Astrocyte (in vitro differentiated cells and primary cell): Measurements from ENCODE around the gene CENPL. TPM values are rescaled to one million over a fixed set of nuclear protein-coding genes. Genes with fewer than 3 reads are reported as not detected.

Experiments used
- DNase-seq: peaks from one replicate; pipeline ENCODE4 v3.0.0-alpha.2; 2010; ENCODE audit warnings: low read depth
- FAIRE-seq: peaks from 2 replicates; lab custom pipeline; 2011; peaks lifted over from hg19 to GRCh38; lab: Jason Lieb, UNC
- H2AFZ ChIP-seq: 2 replicates; pipeline ENCODE4 v1.6.0; 2012; ENCODE audit warnings: low read depth, low read length, inconsistent platforms
- H3K27ac ChIP-seq: 2 replicates; pipeline ENCODE4 v1.5.1; 2011; ENCODE audit warnings: low read depth, low read length, inconsistent platforms
- H3K27me3 ChIP-seq: 2 replicates; pipeline ENCODE4 v1.6.0; 2011; ENCODE audit warnings: low read length, inconsistent platforms; ENCODE audit not compliant: insufficient read depth
- H3K36me3 ChIP-seq: 2 replicates; pipeline ENCODE4 v1.5.1; 2011; ENCODE audit warnings: low read length, inconsistent platforms; ENCODE audit not compliant: insufficient read depth
- H3K4me1 ChIP-seq: 2 replicates; pipeline ENCODE4 v1.5.1; 2011; ENCODE audit warnings: low read length, inconsistent platforms; ENCODE audit not compliant: insufficient read depth
- H3K4me2 ChIP-seq: 2 replicates; pipeline ENCODE4 v1.6.0; 2012; ENCODE audit warnings: low read length, inconsistent platforms
- H3K4me3 ChIP-seq: 2 replicates; pipeline ENCODE4 v1.5.1; 2011; ENCODE audit warnings: low read depth, mild to moderate bottlenecking, low read length, inconsistent platforms; ENCODE audit not compliant: insufficient read depth
- H3K79me2 ChIP-seq: 2 replicates; pipeline ENCODE4 v1.6.0; 2012; ENCODE audit warnings: mild to moderate bottlenecking, low read length, inconsistent platforms; ENCODE audit not compliant: insufficient read depth
- H3K9ac ChIP-seq: 2 replicates; pipeline ENCODE4 v1.6.0; 2012; ENCODE audit warnings: mild to moderate bottlenecking, low read length, inconsistent platforms
- H3K9me3 ChIP-seq: 2 replicates; pipeline ENCODE4 v1.5.1; 2012; ENCODE audit warnings: low read depth, mild to moderate bottlenecking, low read length, inconsistent platforms; ENCODE audit not compliant: insufficient read depth
- H4K20me1 ChIP-seq: 2 replicates; pipeline ENCODE4 v1.6.0; 2012; ENCODE audit warnings: low read length, inconsistent platforms; ENCODE audit not compliant: insufficient read depth
- H3K27ac Mint-ChIP-seq: one replicate; pipeline ENCODE4 v1.8.0; 2021; ENCODE audit warnings: mild to moderate bottlenecking, mixed read lengths; ENCODE audit not compliant: unreplicated experiment
- H3K27me3 Mint-ChIP-seq: one replicate; pipeline ENCODE4 v1.8.0; 2021; ENCODE audit warnings: low read depth, mixed read lengths; ENCODE audit not compliant: unreplicated experiment
- H3K36me3 Mint-ChIP-seq: one replicate; pipeline ENCODE4 v1.8.0; 2021; ENCODE audit warnings: low read depth, mixed read lengths; ENCODE audit not compliant: unreplicated experiment
- H3K4me1 Mint-ChIP-seq: one replicate; pipeline ENCODE4 v1.8.0; 2021; ENCODE audit warnings: low read depth, mixed read lengths; ENCODE audit not compliant: unreplicated experiment
- H3K4me3 Mint-ChIP-seq: one replicate; pipeline ENCODE4 v1.8.0; 2021; ENCODE audit warnings: mild to moderate bottlenecking, moderate library complexity, mixed read lengths; ENCODE audit not compliant: unreplicated experiment
- H3K9me3 Mint-ChIP-seq: one replicate; pipeline ENCODE4 v1.8.0; 2021; ENCODE audit warnings: mild to moderate bottlenecking, mixed read lengths; ENCODE audit not compliant: unreplicated experiment
- CTCF ChIP-seq: IDR thresholded peaks from 2 replicates; pipeline ENCODE4 v1.5.1; 2011; ENCODE audit warnings: low read depth, mild to moderate bottlenecking, inconsistent platforms, low read length, moderate library complexity; ENCODE audit not compliant: insufficient read depth
- EZH2 ChIP-seq: IDR thresholded peaks from 2 replicates; pipeline ENCODE4 v1.6.1; 2012; ENCODE audit warnings: mild to moderate bottlenecking, low read length, inconsistent platforms; ENCODE audit not compliant: insufficient read depth
- total RNA-seq: library from RNA; stranded (reverse); gene quantifications from 2 replicates; pipeline ENCODE4 v1.2.1, GENCODE V29; 2021

Gene CENPL
- total RNA-seq, 1 donor from 2014 or later = 7.9 TPM

GRCh38 chr1:173870252-173871075 lies 45.8 kb upstream of the CENPL start:
- Mint-ChIP-seq H3K27ac (no peak overlapping the region), H3K4me3 (no peak overlapping the region), H3K27me3 (no peaks in the 10 kb centered on the region), H3K9me3 (no peaks in the 10 kb centered on the region), H3K36me3 (peaks cover 27% of the 10 kb centered on the region), H3K4me1 (peaks cover 4% of the 10 kb centered on the region)
- H2AFZ ChIP-seq = no peak overlapping the region
- H3K36me3 ChIP-seq = peaks cover 24% of the 10 kb centered on the region
- FAIRE-seq (no peak), DNase-seq (no peak)
- no peak overlapping the region for H3K27ac ChIP-seq
- no peaks in the 10 kb centered on the region for H3K9me3 ChIP-seq
- H3K4me3 ChIP-seq = no peak overlapping the region
- TF ChIP-seq CTCF = no peak
- TF ChIP-seq EZH2 = no peak
- H3K4me1 ChIP-seq = peaks cover 2% of the 10 kb centered on the region
- H3K79me2 ChIP-seq = peaks cover 37% of the 10 kb centered on the region
- no peak overlapping the region for H3K4me2 ChIP-seq
- no peak overlapping the region for H3K9ac ChIP-seq
- H4K20me1 ChIP-seq = peaks cover 23% of the 10 kb centered on the region
- H3K27me3 ChIP-seq = no peaks in the 10 kb centered on the region

DNA sequence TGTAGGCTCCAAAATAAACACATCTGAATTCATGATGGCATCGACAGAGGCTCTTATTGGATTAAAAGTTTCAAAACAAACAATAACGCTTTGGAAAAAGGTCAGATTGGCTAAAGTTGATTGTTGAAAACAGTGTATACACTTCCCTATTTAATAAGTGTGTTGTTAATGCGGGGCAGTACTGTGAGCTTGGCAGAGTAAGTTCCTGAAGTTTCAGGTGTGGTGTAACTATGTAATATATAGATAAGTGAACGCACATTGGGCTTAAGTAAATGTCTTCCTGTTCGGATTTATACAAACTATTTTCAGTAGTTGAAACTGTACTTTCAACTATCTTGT lies 44.3 kb upstream of the CENPL start:
- DNase-seq = no peak
- no peaks in the 10 kb centered on the region for H3K9me3 Mint-ChIP-seq
- no peaks in the 10 kb centered on the region for H3K9me3 ChIP-seq
- TF ChIP-seq CTCF (no peak), EZH2 (no peak)
- H3K27ac Mint-ChIP-seq = peak overlapping the region; percentile 96
- H3K4me3 Mint-ChIP-seq = peak overlapping the region; percentile 99
- peak overlapping the region; percentile 80 for H2AFZ ChIP-seq
- peak overlapping the region; percentile 59 for H3K27ac ChIP-seq
- H3K4me1 ChIP-seq = peaks cover 6% of the 10 kb centered on the region
- peaks cover 41% of the 10 kb centered on the region for H3K36me3 Mint-ChIP-seq
- peaks cover 39% of the 10 kb centered on the region for H3K36me3 ChIP-seq
- peak overlapping the region; percentile 98 for H3K4me3 ChIP-seq
- H3K4me1 Mint-ChIP-seq = peaks cover 15% of the 10 kb centered on the region
- peak overlapping the region; percentile 95 for H3K9ac ChIP-seq
- no peaks in the 10 kb centered on the region for H3K27me3 ChIP-seq
- no peak for FAIRE-seq
- peaks cover 38% of the 10 kb centered on the region for H4K20me1 ChIP-seq
- H3K4me2 ChIP-seq = peak overlapping the region; percentile 87
- peaks cover 52% of the 10 kb centered on the region for H3K79me2 ChIP-seq
- H3K27me3 Mint-ChIP-seq = no peaks in the 10 kb centered on the region
